ENCODE data around the gene RASSF5.

RASSF5 gene

GRCh38 chr1:206507284-206508129 lies at the start of gene RASSF5:
RASSF5 (plus strand) TSS chr1:206507531; CDS start chr1:206507603, 72 bp downstream.
- Mint-ChIP-seq H3K4me3 (peak within 1 kb of the TSS; percentile 73), H3K4me1 (peaks cover 54% of the 10 kb centered on the region), H3K9me3 (no peaks in the 10 kb centered on the region), H3K27ac (no peak within 1 kb of the TSS), H3K36me3 (peaks cover 9% of the 10 kb centered on the region)
- ATAC-seq (peak; percentile 80), DNase-seq (ENCODE audit: low spot score in 2 of 2) (peak; percentile 71 to 91)

- Mint-ChIP-seq H3K4me1 (peaks cover 29% of the 10 kb centered on the region), H3K4me3 (no peak overlapping the region), H3K36me3 (no peaks in the 10 kb centered on the region), H3K9me3 (no peaks in the 10 kb centered on the region), H3K27ac (peak overlapping the region; percentile 14)
- DNase-seq (ENCODE audit: low spot score in 2 of 2) (no peak), ATAC-seq (no peak)
These were observed 47.6 kb upstream of the RASSF5 start for GRCh38 chr1:206459703-206460102.

GRCh38 chr1:206460836-206461426 lies 46.4 kb upstream of the RASSF5 start:
- H3K4me1 Mint-ChIP-seq = peaks cover 39% of the 10 kb centered on the region
- ATAC-seq = no peak
- DNase-seq (ENCODE audit: low spot score in 2 of 2) = no peak
- no peak overlapping the region for H3K4me3 Mint-ChIP-seq
- H3K36me3 Mint-ChIP-seq = no peaks in the 10 kb centered on the region
- H3K9me3 Mint-ChIP-seq = no peaks in the 10 kb centered on the region
- no peak overlapping the region for H3K27ac Mint-ChIP-seq

GRCh38 chr1:206461602-206462455 lies 45.5 kb upstream of the RASSF5 start:
- no peak overlapping the region for H3K4me3 Mint-ChIP-seq
- peak; percentile 66 for ATAC-seq
- H3K27ac Mint-ChIP-seq = peak overlapping the region; percentile 48
- H3K9me3 Mint-ChIP-seq = no peaks in the 10 kb centered on the region
- DNase-seq (ENCODE audit: low spot score in 2 of 2) = peak; percentile 59 to 86
- peaks cover 40% of the 10 kb centered on the region for H3K4me1 Mint-ChIP-seq
- H3K36me3 Mint-ChIP-seq = no peaks in the 10 kb centered on the region

GRCh38 chr1:206463137-206463536 lies 44.2 kb upstream of the RASSF5 start:
- Mint-ChIP-seq H3K27ac (peak overlapping the region; percentile 48), H3K4me1 (peaks cover 46% of the 10 kb centered on the region), H3K36me3 (no peaks in the 10 kb centered on the region), H3K4me3 (no peak overlapping the region), H3K9me3 (no peaks in the 10 kb centered on the region)
- no peak for DNase-seq (ENCODE audit: low spot score in 2 of 2)
- ATAC-seq = no peak

GRCh38 chr1:206463911-206464310 lies 43.4 kb upstream of the RASSF5 start:
- H3K36me3 Mint-ChIP-seq = no peaks in the 10 kb centered on the region
- no peak for ATAC-seq

GRCh38 chr1:206464456-206464964 lies 42.8 kb upstream of the RASSF5 start:
- Mint-ChIP-seq H3K4me1 (peaks cover 57% of the 10 kb centered on the region), H3K36me3 (no peaks in the 10 kb centered on the region), H3K27ac (peak overlapping the region; percentile 71), H3K4me3 (no peak overlapping the region), H3K9me3 (no peaks in the 10 kb centered on the region)
- ATAC-seq (peak; percentile 37), DNase-seq (ENCODE audit: low spot score in 2 of 2) (no peak)

More at GRCh38 chr1:206463911-206464310, 43.4 kb upstream of the RASSF5 start:
- no peak for DNase-seq (ENCODE audit: low spot score in 2 of 2)
- H3K4me3 Mint-ChIP-seq = no peak overlapping the region
- H3K9me3 Mint-ChIP-seq = no peaks in the 10 kb centered on the region
- no peak overlapping the region for H3K27ac Mint-ChIP-seq
- peaks cover 51% of the 10 kb centered on the region for H3K4me1 Mint-ChIP-seq

GRCh38 chr1:206465951-206466350 lies 41.4 kb upstream of the RASSF5 start:
- peaks cover 67% of the 10 kb centered on the region for H3K4me1 Mint-ChIP-seq
- DNase-seq (ENCODE audit: low spot score in 2 of 2) (no peak), ATAC-seq (peak; percentile 47)
- no peaks in the 10 kb centered on the region for H3K36me3 Mint-ChIP-seq
- no peaks in the 10 kb centered on the region for H3K9me3 Mint-ChIP-seq
- peak overlapping the region; percentile 31 for H3K4me3 Mint-ChIP-seq
- peak overlapping the region; percentile 69 for H3K27ac Mint-ChIP-seq

- Mint-ChIP-seq H3K4me3 (peak overlapping the region; percentile 31), H3K36me3 (no peaks in the 10 kb centered on the region)
- DNase-seq (ENCODE audit: low spot score in 2 of 2) = no peak
These were observed 40.3 kb upstream of the RASSF5 start for GRCh38 chr1:206466840-206467649.

GRCh38 chr1:206467915-206468314 lies 39.4 kb upstream of the RASSF5 start:
- no peaks in the 10 kb centered on the region for H3K9me3 Mint-ChIP-seq
- H3K36me3 Mint-ChIP-seq = no peaks in the 10 kb centered on the region
- DNase-seq (ENCODE audit: low spot score in 2 of 2) (no peak), ATAC-seq (no peak)
- peak overlapping the region; percentile 1 for H3K27ac Mint-ChIP-seq
- H3K4me3 Mint-ChIP-seq = peak overlapping the region; percentile 0
- H3K4me1 Mint-ChIP-seq = peaks cover 81% of the 10 kb centered on the region

More at GRCh38 chr1:206466840-206467649, 40.3 kb upstream of the RASSF5 start:
- ATAC-seq = no peak
- peaks cover 76% of the 10 kb centered on the region for H3K4me1 Mint-ChIP-seq
- H3K27ac Mint-ChIP-seq = peak overlapping the region; percentile 1
- no peaks in the 10 kb centered on the region for H3K9me3 Mint-ChIP-seq

GRCh38 chr1:206468571-206468970 lies 38.8 kb upstream of the RASSF5 start:
- H3K4me3 Mint-ChIP-seq = no peak overlapping the region
- ATAC-seq = no peak
- H3K36me3 Mint-ChIP-seq = peaks cover 6% of the 10 kb centered on the region

GRCh38 chr1:206469411-206469932 lies 37.9 kb upstream of the RASSF5 start:
- H3K9me3 Mint-ChIP-seq = no peaks in the 10 kb centered on the region
- DNase-seq (ENCODE audit: low spot score in 2 of 2) (no peak), ATAC-seq (no peak)
- peak overlapping the region; percentile 78 for H3K4me3 Mint-ChIP-seq
- peaks cover 86% of the 10 kb centered on the region for H3K4me1 Mint-ChIP-seq
- H3K36me3 Mint-ChIP-seq = peaks cover 15% of the 10 kb centered on the region
- H3K27ac Mint-ChIP-seq = peak overlapping the region; percentile 74

More at GRCh38 chr1:206468571-206468970, 38.8 kb upstream of the RASSF5 start:
- Mint-ChIP-seq H3K27ac (no peak overlapping the region), H3K4me1 (peaks cover 81% of the 10 kb centered on the region), H3K9me3 (no peaks in the 10 kb centered on the region)
- no peak for DNase-seq (ENCODE audit: low spot score in 2 of 2)

- Mint-ChIP-seq H3K9me3 (no peaks in the 10 kb centered on the region), H3K27ac (peak within 1 kb of the TSS; percentile 74), H3K4me1 (peaks cover 83% of the 10 kb centered on the region), H3K4me3 (peak within 1 kb of the TSS; percentile 78), H3K36me3 (peaks cover 21% of the 10 kb centered on the region)
- ATAC-seq (peak; percentile 68), DNase-seq (ENCODE audit: low spot score in 2 of 2) (peak; percentile 28 to 71)
These were observed 37.2 kb upstream of the RASSF5 start, which contains the start of gene IKBKE for GRCh38 chr1:206469933-206470691. IKBKE (plus strand) TSS chr1:206470476; CDS start chr1:206473228, 2,752 bp downstream.
